HCT116 (cell line): Measurements from ENCODE around the gene HIP1. TPM values are rescaled to one million over a fixed set of nuclear protein-coding genes. Genes with fewer than 3 reads are reported as not detected.
"Not testable (repeated sequence)": the region's sequence is repeated elsewhere in the genome, so short reads cannot be mapped to it uniquely, and the experiment has no call there.

Experiments
- ATAC-seq: fragments of 200-7000 bp; cut with Tn5 transposase; 2 replicates; pipeline ENCODE4 v1.9.1; 2020; ENCODE audit warnings: mild to moderate bottlenecking, moderate library complexity
- BruUV-seq: library from RNA; stranded (reverse); fragments of 400-500 nt; replicated peaks from 2 replicates; lab custom pipeline; 2021; lab: Mats Ljungman, UMichigan
- CTCF ChIA-PET: fragments of 300-600 bp; sonication (Branson Sonifier 250); formaldehyde crosslinking; loops from one replicate; lab custom pipeline; 2021; ENCODE audit warnings: antibody characterized with exemption; lab: Charles Lee
- POLR2A ChIA-PET: fragments of 300-600, 350-600 bp; sonication (Branson Sonifier 250); formaldehyde crosslinking; loops from one replicate; lab custom pipeline; 2021; ENCODE audit warnings: antibody characterized with exemption; lab: Charles Lee
- RAD21 ChIA-PET, 2 experiments: fragments of 300-600 bp; sonication (Branson Sonifier 250); formaldehyde crosslinking; loops; one replicate each; lab custom pipeline; 2023; ENCODE audit warnings: low total read pairs in 2 of 2; ENCODE audit not compliant: uncharacterized antibody in 2 of 2, unreplicated experiment in 2 of 2, low non-redundant PET in 1 of 2; lab: Charles Lee
- DNase-seq: peaks from one replicate; pipeline ENCODE4 v3.0.0-alpha.2; 2010; ENCODE audit warnings: low read depth, low spot score
- H2AFZ ChIP-seq: fragments of 200-600 bp; shearing (Covaris generic), sonication (generic); 2 replicates; pipeline ENCODE4 v1.6.1; 2017; ENCODE audit warnings: low read depth, mixed run types, mixed read lengths, antibody characterized with exemption, low read length; ENCODE audit not compliant: poor library complexity, severe bottlenecking
- H3K27ac ChIP-seq: 2 replicates; pipeline ENCODE4 v1.5.1; 2012; ENCODE audit warnings: low read depth, low read length
- H3K27me3 ChIP-seq: fragments of 200-600 bp; sonication (generic); 2 replicates; pipeline ENCODE4 v1.6.1; 2016; ENCODE audit warnings: mixed run types, low read length, mixed read lengths; ENCODE audit not compliant: insufficient read depth
- H3K36me3 ChIP-seq, 2 experiments: fragments of 200-500 bp in 1 of 2; fragments of 200-600 bp in 1 of 2; sonication (Bioruptor generic) in 1 of 2; sonication (generic) in 1 of 2; 2 replicates each; pipeline versions ENCODE4 v1.5.1 to v1.6.1; 2014 to 2016; ENCODE audit warnings: low read length in 2 of 2, inconsistent platforms in 1 of 2, mixed read lengths in 1 of 2, mixed run types in 1 of 2; ENCODE audit not compliant: insufficient read depth in 2 of 2, control insufficient read depth in 1 of 2
- H3K4me1 ChIP-seq, 2 experiments: fragments of 200-600 bp in 1 of 2; sonication (generic) in 1 of 2; 2 replicates each; pipeline versions ENCODE4 v1.5.1 to v1.6.1; 2012 to 2017; ENCODE audit warnings: low read length in 2 of 2, inconsistent platforms in 1 of 2, mild to moderate bottlenecking in 1 of 2, mixed read lengths in 1 of 2, mixed run types in 1 of 2, moderate library complexity in 1 of 2; ENCODE audit not compliant: insufficient read depth in 2 of 2, control insufficient read depth in 1 of 2
- H3K4me2 ChIP-seq: fragments of 200-600 bp; sonication (generic); 2 replicates; pipeline ENCODE4 v1.6.1; 2017; ENCODE audit warnings: mixed run types, low read length, mixed read lengths
- H3K4me3 ChIP-seq, 2 experiments: fragments of 200-600 bp in 1 of 2; sonication (generic) in 1 of 2; replicated peaks in 1 of 2; 2 replicates each; pipeline ENCODE4 v1.5.1; 2011 to 2016; ENCODE audit warnings: low read length in 2 of 2, control low read depth in 1 of 2, low read depth in 1 of 2, mild to moderate bottlenecking in 1 of 2, mixed read lengths in 1 of 2, mixed run types in 1 of 2
- H3K79me2 ChIP-seq: fragments of 200-600 bp; sonication (generic); 2 replicates; pipeline ENCODE4 v1.6.1; 2017; ENCODE audit warnings: mild to moderate bottlenecking, mixed run types, low read length, moderate library complexity, mixed read lengths; ENCODE audit not compliant: insufficient read depth
- H3K9ac ChIP-seq: fragments of 200-600 bp; sonication (generic); 2 replicates; pipeline ENCODE4 v1.6.1; 2016; ENCODE audit warnings: low read length, mixed read lengths
- H3K9me2 ChIP-seq: fragments of 200-600 bp; sonication (generic), shearing (Covaris generic); 2 replicates; pipeline ENCODE4 v1.6.1; 2017; ENCODE audit warnings: mixed run types, mild to moderate bottlenecking, moderate library complexity; ENCODE audit not compliant: insufficient read depth
- H3K9me3 ChIP-seq, 2 experiments: fragments of 200-500 bp in 1 of 2; fragments of 200-600 bp in 1 of 2; sonication (Bioruptor generic) in 1 of 2; sonication (generic) in 1 of 2; 2 replicates each; pipeline ENCODE4 v1.6.1; 2014 to 2017; ENCODE audit warnings: low read length in 2 of 2, mixed read lengths in 2 of 2, inconsistent platforms in 1 of 2, low read depth in 1 of 2, mild to moderate bottlenecking in 1 of 2, mixed run types in 1 of 2, moderate library complexity in 1 of 2; ENCODE audit not compliant: control insufficient read depth in 1 of 2, insufficient read depth in 1 of 2
- H4K20me1 ChIP-seq: fragments of 200-600 bp; sonication (generic), shearing (Covaris generic); 2 replicates; pipeline ENCODE4 v1.6.1; 2017; ENCODE audit warnings: mixed run types, mild to moderate bottlenecking, moderate library complexity; ENCODE audit not compliant: insufficient read depth
- CEBPB ChIP-seq: IDR thresholded peaks from 2 replicates; pipeline ENCODE4 v1.6.1; 2012; ENCODE audit warnings: low read depth
- EGR1 ChIP-seq: IDR thresholded peaks from 2 replicates; pipeline ENCODE4 v1.6.1; 2012; ENCODE audit warnings: low read depth
- EZH2 ChIP-seq: fragments of 200-600 bp; sonication (generic); IDR thresholded peaks from 2 replicates; pipeline ENCODE4 v1.6.1; 2017; ENCODE audit warnings: antibody characterized with exemption, mixed run types
- SIN3A ChIP-seq: IDR thresholded peaks from 2 replicates; pipeline ENCODE4 v1.6.1; 2012; ENCODE audit warnings: low read depth
- TCF7L2 ChIP-seq: IDR thresholded peaks from 2 replicates; pipeline ENCODE4 v1.7.0; 2011; ENCODE audit warnings: borderline replicate concordance, inconsistent platforms; ENCODE audit not compliant: insufficient read depth, insufficient read length; ENCODE audit errors: extremely low read depth
- intact Hi-C: fragments of 100-400 bp; cut with micrococcal nuclease; formaldehyde crosslinking; loops from 2 replicates; pipeline ENCODE4 v1.10.0; 2022
- total RNA-seq: library from RNA; stranded (reverse); gene quantifications from one replicate; pipeline ENCODE4 v1.2.1, GENCODE V29; 2021; ENCODE audit not compliant: unreplicated experiment
- TF ChIP-seq, protein P1 (sequence below), 3 experiments: fragments of 200-600 bp in 1 of 3; sonication (generic) in 1 of 3; IDR thresholded peaks in 2 of 3; conservative IDR thresholded peaks in 1 of 3; 2 replicates each; pipeline ENCODE4 v1.5.1; 2012 to 2017; ENCODE audit warnings: low read depth in 2 of 3, low read length in 2 of 3, antibody characterized with exemption in 1 of 3, borderline replicate concordance in 1 of 3, control low read depth in 1 of 3, mild to moderate bottlenecking in 1 of 3, mixed read lengths in 1 of 3, mixed run types in 1 of 3, moderate library complexity in 1 of 3; ENCODE audit not compliant: insufficient read depth in 1 of 3

HIP1 gene
- total RNA-seq, 1 experiment from 2014 or later = 22.1 TPM

- TF ChIP-seq, protein P1, sequence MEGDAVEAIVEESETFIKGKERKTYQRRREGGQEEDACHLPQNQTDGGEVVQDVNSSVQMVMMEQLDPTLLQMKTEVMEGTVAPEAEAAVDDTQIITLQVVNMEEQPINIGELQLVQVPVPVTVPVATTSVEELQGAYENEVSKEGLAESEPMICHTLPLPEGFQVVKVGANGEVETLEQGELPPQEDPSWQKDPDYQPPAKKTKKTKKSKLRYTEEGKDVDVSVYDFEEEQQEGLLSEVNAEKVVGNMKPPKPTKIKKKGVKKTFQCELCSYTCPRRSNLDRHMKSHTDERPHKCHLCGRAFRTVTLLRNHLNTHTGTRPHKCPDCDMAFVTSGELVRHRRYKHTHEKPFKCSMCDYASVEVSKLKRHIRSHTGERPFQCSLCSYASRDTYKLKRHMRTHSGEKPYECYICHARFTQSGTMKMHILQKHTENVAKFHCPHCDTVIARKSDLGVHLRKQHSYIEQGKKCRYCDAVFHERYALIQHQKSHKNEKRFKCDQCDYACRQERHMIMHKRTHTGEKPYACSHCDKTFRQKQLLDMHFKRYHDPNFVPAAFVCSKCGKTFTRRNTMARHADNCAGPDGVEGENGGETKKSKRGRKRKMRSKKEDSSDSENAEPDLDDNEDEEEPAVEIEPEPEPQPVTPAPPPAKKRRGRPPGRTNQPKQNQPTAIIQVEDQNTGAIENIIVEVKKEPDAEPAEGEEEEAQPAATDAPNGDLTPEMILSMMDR (IDR thresholded peaks at IDR 0.05 in 2 of 3, conservative IDR thresholded peaks at IDR 0.05 in 1 of 3; ENCODE audit: borderline replicate concordance in 1 of 3, insufficient read depth in 1 of 3, low read depth in 2 of 3, low read length in 2 of 3) = no peak
- TF ChIP-seq SIN3A (no peak), EZH2 (no peak), TCF7L2 (no peak), EGR1 (no peak), CEBPB (no peak)
Measured at GRCh38 chr7:75595766-75596165, 143.0 kb downstream of the HIP1 start (continued).

GRCh38 chr7:75593500-75594184 lies 145.1 kb downstream of the HIP1 start:
- POLR2A ChIA-PET, H4K20me1 ChIP-seq, DNase-seq, H3K4me2 ChIP-seq, H3K9me2 ChIP-seq, RAD21 ChIA-PET, H3K36me3 ChIP-seq, H3K4me3 ChIP-seq, H3K9me3 ChIP-seq, H3K27me3 ChIP-seq, H3K9ac ChIP-seq, intact Hi-C loops, H3K27ac ChIP-seq, H3K79me2 ChIP-seq, CTCF ChIA-PET, ATAC-seq, H2AFZ ChIP-seq, BruUV-seq: not testable (repeated sequence)
- H3K4me1 ChIP-seq = peaks cover 13 to 29% of the 10 kb centered on the region in 2 experiments
